GM12801 (cell line): Measurements from ENCODE around the gene ZCCHC4.

Experiments used
- CTCF ChIP-seq: IDR thresholded peaks from one replicate; pipeline ENCODE4 v1.5.1; 2011; ENCODE audit warnings: control low read depth; ENCODE audit not compliant: insufficient read length; ENCODE audit errors: extremely low read depth

The ZCCHC4 gene

GRCh38 chr4:25347971-25348370 is 35.4 kb downstream of the ZCCHC4 start:
- no peak for TF ChIP-seq CTCF

GRCh38 chr4:25350561-25350960 is 38.0 kb downstream of the ZCCHC4 start:
- TF ChIP-seq CTCF = no peak

GRCh38 chr4:25351777-25352416 is 39.3 kb downstream of the ZCCHC4 start:
- no peak for TF ChIP-seq CTCF

GRCh38 chr4:25356068-25356467 is 43.5 kb downstream of the ZCCHC4 start:
- TF ChIP-seq CTCF = no peak

GRCh38 chr4:25358515-25359275 is 46.1 kb downstream of the ZCCHC4 start:
- TF ChIP-seq CTCF = no peak

GRCh38 chr4:25361253-25361652 is 48.7 kb downstream of the ZCCHC4 start:
- TF ChIP-seq CTCF = no peak

GRCh38 chr4:25367004-25367621 is 54.5 kb downstream of the ZCCHC4 start:
- TF ChIP-seq CTCF = no peak
